GM18861 (cell line): Measurements from ENCODE around the gene TNPO3.
"Not testable (repeated sequence)": the region's sequence is repeated elsewhere in the genome, so short reads cannot be mapped to it uniquely, and the experiment has no call there.

Source experiments
- ATAC-seq: cut with Tn5 transposase; IDR thresholded peaks from one replicate; pipeline ENCODE4 v1.9.1; 2021; ENCODE audit not compliant: unreplicated experiment

The TNPO3 gene

GRCh38 chr7:129017933-129018538 is 36.9 kb downstream of the TNPO3 start:
- no peak for ATAC-seq

- ATAC-seq = no peak
Measured at GRCh38 chr7:129017264-129017663, 37.6 kb downstream of the TNPO3 start.

GRCh38 chr7:129014501-129015101 is 40.3 kb downstream of the TNPO3 start:
- ATAC-seq = no peak

- ATAC-seq = no peak
Measured at GRCh38 chr7:129013048-129013724, 41.7 kb downstream of the TNPO3 start.

- no peak for ATAC-seq
Measured at GRCh38 chr7:129012641-129013040, 42.3 kb downstream of the TNPO3 start.

- no peak for ATAC-seq
Measured at GRCh38 chr7:129010075-129010474, 44.8 kb downstream of the TNPO3 start.

GRCh38 chr7:129009437-129009836 is 45.5 kb downstream of the TNPO3 start:
- ATAC-seq = peak; percentile 61

- ATAC-seq = no peak
Measured at GRCh38 chr7:129008645-129009414, 46.1 kb downstream of the TNPO3 start.

GRCh38 chr7:129007572-129007971 is 47.3 kb downstream of the TNPO3 start:
- no peak for ATAC-seq

GRCh38 chr7:129006636-129007414 is 48.1 kb downstream of the TNPO3 start:
- ATAC-seq = no peak

- ATAC-seq = no peak
Measured at GRCh38 chr7:129005186-129005585, 49.7 kb downstream of the TNPO3 start.

GRCh38 chr7:128997181-128997580 is 57.7 kb downstream of the TNPO3 start:
- no peak for ATAC-seq

GRCh38 chr7:128994560-128994959 is 60.4 kb downstream of the TNPO3 start:
- not testable (repeated sequence) for ATAC-seq

GRCh38 chr7:128993419-128993818 is 61.5 kb downstream of the TNPO3 start:
- no peak for ATAC-seq

GRCh38 chr7:128989961-128990360 is 65.0 kb downstream of the TNPO3 start:
- no peak for ATAC-seq

- no peak for ATAC-seq
Measured at GRCh38 chr7:128988372-128988771, 66.5 kb downstream of the TNPO3 start.

- no peak for ATAC-seq
Measured at GRCh38 chr7:128986609-128987008, 68.3 kb downstream of the TNPO3 start.

GRCh38 chr7:128985660-128986059 is 69.3 kb downstream of the TNPO3 start:
- ATAC-seq = no peak

GRCh38 chr7:128982105-128982504 is 72.8 kb downstream of the TNPO3 start:
- no peak for ATAC-seq

GRCh38 chr7:128974241-128974934 is 80.5 kb downstream of the TNPO3 start:
- no peak for ATAC-seq
